Measurements from ENCODE around the gene AATK.

DNA sequence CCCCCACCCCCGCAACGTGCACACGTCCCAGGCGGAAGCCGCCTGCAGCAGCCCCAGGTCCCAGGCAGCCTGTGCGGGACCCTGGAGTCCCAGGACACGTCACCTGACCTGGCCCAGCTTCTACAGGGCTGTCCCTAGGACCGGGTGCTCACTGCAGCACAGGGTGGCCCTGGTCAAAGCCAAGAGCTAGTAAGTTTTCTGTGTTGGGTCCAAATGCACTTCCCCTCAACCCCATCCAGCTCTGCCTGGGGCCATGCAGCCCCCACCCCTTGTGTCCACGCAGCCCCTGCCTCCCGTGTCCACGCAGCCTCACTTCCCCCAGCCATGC, 22.9 kb downstream of the AATK start:
- no peak for TF ChIP-seq CTCF (IDR thresholded peaks at IDR 0.05)
- TF ChIP-seq POLR2A (IDR thresholded peaks at IDR 0.05): no peak
